ENCODE results near the gene NUDT8. TPM values are rescaled to one million over a fixed set of nuclear protein-coding genes. Genes with fewer than 3 reads are reported as not detected.
A peak's percentile ranks its signal among the peaks of the same experiment; 100 is the strongest.
"Not testable (repeated sequence)": the region's sequence is repeated elsewhere in the genome, so short reads cannot be mapped to it uniquely, and the experiment has no call there.

The NUDT8 gene
- total RNA-seq, 1 donor, result 4.7 TPM

GRCh38 chr11:67620621-67621020, 9.1 kb downstream of the NUDT8 start:
- DNase-seq (ENCODE audit: low read depth); H3K4me3 ChIP-seq (ENCODE audit: low read depth, low read length): not testable (repeated sequence)

GRCh38 chr11:67619683-67620618, 9.8 kb downstream of the NUDT8 start:
- not testable (repeated sequence) for DNase-seq (ENCODE audit: low read depth); H3K4me3 ChIP-seq (ENCODE audit: low read depth, low read length)

DNA sequence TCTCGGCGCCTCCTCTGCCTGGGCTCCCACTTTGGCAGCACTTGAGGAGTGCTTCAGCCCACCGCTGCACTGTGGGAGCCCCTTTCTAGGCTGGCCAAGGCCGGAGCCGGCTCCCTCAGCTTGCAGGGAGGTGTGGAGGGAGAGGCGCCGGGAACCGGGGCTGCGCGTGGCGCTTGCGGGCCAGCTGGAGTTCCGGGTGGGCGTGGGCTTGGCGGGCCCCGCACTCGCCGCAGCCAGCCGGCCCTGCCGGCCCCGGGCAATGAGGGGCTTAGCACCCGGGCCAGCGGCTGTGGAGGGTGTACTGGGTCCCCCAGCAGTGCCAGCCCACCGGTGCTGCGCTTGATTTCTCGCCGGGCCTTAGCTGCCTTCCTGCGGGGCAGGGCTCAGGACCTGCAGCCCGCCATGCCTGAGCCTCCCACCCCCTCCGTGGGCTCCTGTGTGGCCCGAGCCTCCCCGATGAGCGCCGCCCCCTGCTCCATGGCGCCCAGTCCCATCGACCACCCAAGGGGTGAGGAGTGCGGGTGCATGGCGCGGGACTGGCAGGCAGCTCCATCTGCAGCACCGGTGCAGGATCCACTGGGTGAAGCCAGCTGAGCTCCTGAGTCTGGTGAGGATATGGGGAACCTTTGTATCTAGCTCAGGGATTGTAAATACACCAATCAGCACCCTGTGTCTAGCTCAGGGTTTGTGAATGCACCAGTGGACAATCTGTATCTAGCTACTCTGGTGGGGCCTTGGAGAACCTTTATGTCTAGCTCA, 10.7 kb downstream of the NUDT8 start:
- H3K4me3 ChIP-seq (ENCODE audit: low read depth, low read length); DNase-seq (ENCODE audit: low read depth): not testable (repeated sequence)

DNA sequence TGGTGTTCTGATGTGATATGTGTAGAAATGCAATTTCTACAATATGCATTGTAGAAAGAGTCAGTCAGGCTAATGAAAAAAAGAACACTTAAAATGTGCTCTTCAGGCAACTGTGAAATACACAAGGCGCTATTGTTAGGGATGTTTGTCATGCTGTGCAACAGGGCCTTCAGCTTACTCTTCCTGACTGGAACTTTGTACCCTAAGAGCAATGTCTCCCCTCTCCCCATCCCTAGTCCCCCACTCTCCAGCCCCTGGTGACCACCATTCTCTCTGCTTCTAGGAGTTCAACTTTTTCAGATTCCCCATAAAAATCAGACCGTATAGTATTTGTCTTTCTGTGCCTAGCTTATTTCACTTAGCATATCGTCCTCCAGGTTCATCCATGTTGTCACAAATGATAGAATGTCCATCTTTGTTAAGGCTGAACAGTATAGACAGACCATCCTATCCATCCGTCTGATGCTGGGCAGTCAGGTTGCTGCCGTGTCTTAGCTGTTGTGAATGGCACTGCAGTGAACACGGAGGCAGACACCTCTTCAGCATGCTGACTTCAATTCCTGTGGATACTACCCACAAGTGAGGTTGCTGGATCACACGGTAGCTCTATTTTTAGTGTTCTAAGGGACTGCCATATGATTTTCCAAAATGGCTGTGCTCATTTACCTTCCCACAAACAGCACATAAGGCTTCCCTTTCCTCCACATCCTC, 12.3 kb downstream of the NUDT8 start:
- no peak for DNase-seq (ENCODE audit: low read depth)

GRCh38 chr11:67616431-67617242, 13.1 kb downstream of the NUDT8 start:
- TF ChIP-seq, protein P1, sequence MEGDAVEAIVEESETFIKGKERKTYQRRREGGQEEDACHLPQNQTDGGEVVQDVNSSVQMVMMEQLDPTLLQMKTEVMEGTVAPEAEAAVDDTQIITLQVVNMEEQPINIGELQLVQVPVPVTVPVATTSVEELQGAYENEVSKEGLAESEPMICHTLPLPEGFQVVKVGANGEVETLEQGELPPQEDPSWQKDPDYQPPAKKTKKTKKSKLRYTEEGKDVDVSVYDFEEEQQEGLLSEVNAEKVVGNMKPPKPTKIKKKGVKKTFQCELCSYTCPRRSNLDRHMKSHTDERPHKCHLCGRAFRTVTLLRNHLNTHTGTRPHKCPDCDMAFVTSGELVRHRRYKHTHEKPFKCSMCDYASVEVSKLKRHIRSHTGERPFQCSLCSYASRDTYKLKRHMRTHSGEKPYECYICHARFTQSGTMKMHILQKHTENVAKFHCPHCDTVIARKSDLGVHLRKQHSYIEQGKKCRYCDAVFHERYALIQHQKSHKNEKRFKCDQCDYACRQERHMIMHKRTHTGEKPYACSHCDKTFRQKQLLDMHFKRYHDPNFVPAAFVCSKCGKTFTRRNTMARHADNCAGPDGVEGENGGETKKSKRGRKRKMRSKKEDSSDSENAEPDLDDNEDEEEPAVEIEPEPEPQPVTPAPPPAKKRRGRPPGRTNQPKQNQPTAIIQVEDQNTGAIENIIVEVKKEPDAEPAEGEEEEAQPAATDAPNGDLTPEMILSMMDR (IDR thresholded peaks at IDR 0.05; ENCODE audit: insufficient read depth, low read depth, low read length), result no peak
- no peak overlapping the region for H3K4me3 ChIP-seq (ENCODE audit: low read depth, low read length)
- no peak for DNase-seq (ENCODE audit: low read depth)

More for the DNA sequence above, 12.3 kb downstream of the NUDT8 start:
- H3K4me3 ChIP-seq (ENCODE audit: low read depth, low read length), result no peak overlapping the region
- TF ChIP-seq, protein P1 (IDR thresholded peaks at IDR 0.05; ENCODE audit: insufficient read depth, low read depth, low read length), result no peak

GRCh38 chr11:67615728-67616430, 13.9 kb downstream of the NUDT8 start:
- TF ChIP-seq, protein P1 (IDR thresholded peaks at IDR 0.05; ENCODE audit: insufficient read depth, low read depth, low read length), result no peak
- DNase-seq (ENCODE audit: low read depth), result no peak
- no peak overlapping the region for H3K4me3 ChIP-seq (ENCODE audit: low read depth, low read length)

- TF ChIP-seq, protein P1 (IDR thresholded peaks at IDR 0.05; ENCODE audit: insufficient read depth, low read depth, low read length), result peak; percentile 41
- no peak overlapping the region for H3K4me3 ChIP-seq (ENCODE audit: low read depth, low read length)
- DNase-seq (ENCODE audit: low read depth), result no peak
Measured at GRCh38 chr11:67614730-67615714, 14.7 kb downstream of the NUDT8 start.

Measured in fibroblast of villous mesenchyme (primary cell).